ENCODE data around the gene GRK6. TPM values are rescaled to one million over a fixed set of nuclear protein-coding genes. Genes with fewer than 3 reads are reported as not detected.
"Not testable (repeated sequence)": the region's sequence is repeated elsewhere in the genome, so short reads cannot be mapped to it uniquely, and the experiment has no call there.

GRK6 gene
- total RNA-seq, 1 donor from 2014 or later = 30.1 TPM

GRCh38 chr5:177397875-177398390 is 28.5 kb upstream of the GRK6 start:
- no peak for DNase-seq (ENCODE audit: low spot score)

GRCh38 chr5:177399997-177400868 is 26.2 kb upstream of the GRK6 start, which contains the start of gene PFN3:
TSS of gene PFN3 (minus strand) at chr5:177400661. CDS start at chr5:177400576, 85 bp downstream.
- no peak for DNase-seq (ENCODE audit: low spot score)

- no peak for DNase-seq (ENCODE audit: low spot score)
Measured at GRCh38 chr5:177402271-177403043, 24.0 kb upstream of the GRK6 start.

GRCh38 chr5:177403102-177403791 is 23.2 kb upstream of the GRK6 start:
- no peak for DNase-seq (ENCODE audit: low spot score)

GRCh38 chr5:177403792-177404640 is 22.5 kb upstream of the GRK6 start:
- DNase-seq (ENCODE audit: low spot score) = peak; percentile 97

GRCh38 chr5:177404641-177405179 is 21.8 kb upstream of the GRK6 start:
- DNase-seq (ENCODE audit: low spot score) = no peak

- no peak for DNase-seq (ENCODE audit: low spot score)
Measured at GRCh38 chr5:177405312-177405711, 21.2 kb upstream of the GRK6 start.

- no peak for DNase-seq (ENCODE audit: low spot score)
Measured at GRCh38 chr5:177405805-177406204, 20.7 kb upstream of the GRK6 start.

GRCh38 chr5:177409043-177409801 is 17.3 kb upstream of the GRK6 start, which contains the start of gene F12:
TSS of gene F12 (minus strand) at chr5:177409564. CDS start at chr5:177409527, 37 bp downstream.
- no peak for DNase-seq (ENCODE audit: low spot score)

- DNase-seq (ENCODE audit: low spot score) = no peak
Measured at GRCh38 chr5:177410575-177410974, 15.9 kb upstream of the GRK6 start.

- DNase-seq (ENCODE audit: low spot score) = no peak
Measured at GRCh38 chr5:177412603-177413233, 13.8 kb upstream of the GRK6 start.

- DNase-seq (ENCODE audit: low spot score) = no peak
Measured at GRCh38 chr5:177414481-177414880, 12.0 kb upstream of the GRK6 start.

- not testable (repeated sequence) for DNase-seq (ENCODE audit: low spot score)
Measured at GRCh38 chr5:177417081-177417480, 9.4 kb upstream of the GRK6 start.

GRCh38 chr5:177419046-177419445 is 7.4 kb upstream of the GRK6 start:
- no peak for DNase-seq (ENCODE audit: low spot score)

- not testable (repeated sequence) for DNase-seq (ENCODE audit: low spot score)
Measured at GRCh38 chr5:177420472-177420871, 6.0 kb upstream of the GRK6 start.

- no peak for DNase-seq (ENCODE audit: low spot score)
Measured at GRCh38 chr5:177421062-177421798, 5.2 kb upstream of the GRK6 start.

- DNase-seq (ENCODE audit: low spot score) = no peak
Measured at GRCh38 chr5:177423671-177424070, 2.8 kb upstream of the GRK6 start.

- DNase-seq (ENCODE audit: low spot score) = no peak
Measured at GRCh38 chr5:177425196-177425800, 1.2 kb upstream of the GRK6 start.
